Kidney capillary endothelial cell (primary cell): Measurements from ENCODE around the gene KIAA0232.
"Not testable (repeated sequence)": the region's sequence is repeated elsewhere in the genome, so short reads cannot be mapped to it uniquely, and the experiment has no call there.

Experiments used
- DNase-seq: peaks from one replicate; pipeline ENCODE4 v3.0.0-alpha.2; 2018; ENCODE audit warnings: low spot score

The KIAA0232 gene

GRCh38 chr4:6808259-6808658 lies 25.7 kb downstream of the KIAA0232 start:
- no peak for DNase-seq

- DNase-seq: no peak
Measured at GRCh38 chr4:6811165-6811564, 28.6 kb downstream of the KIAA0232 start.

- DNase-seq: no peak
Measured at GRCh38 chr4:6812766-6813165, 30.2 kb downstream of the KIAA0232 start.

- no peak for DNase-seq
Measured at GRCh38 chr4:6813725-6814124, 31.2 kb downstream of the KIAA0232 start.

- no peak for DNase-seq
Measured at GRCh38 chr4:6815029-6815836, 32.7 kb downstream of the KIAA0232 start.

GRCh38 chr4:6819295-6819694 lies 36.8 kb downstream of the KIAA0232 start:
- no peak for DNase-seq

GRCh38 chr4:6820695-6821094 lies 38.2 kb downstream of the KIAA0232 start:
- DNase-seq: no peak

GRCh38 chr4:6824071-6824470 lies 41.5 kb downstream of the KIAA0232 start:
- DNase-seq: no peak

- DNase-seq: no peak
Measured at GRCh38 chr4:6824772-6825402, 42.4 kb downstream of the KIAA0232 start.

GRCh38 chr4:6825403-6825802 lies 42.9 kb downstream of the KIAA0232 start:
- DNase-seq: no peak

- no peak for DNase-seq
Measured at GRCh38 chr4:6826781-6827508, 44.4 kb downstream of the KIAA0232 start.

- no peak for DNase-seq
Measured at GRCh38 chr4:6829086-6829485, 46.6 kb downstream of the KIAA0232 start.

GRCh38 chr4:6834867-6835266 lies 52.3 kb downstream of the KIAA0232 start:
- DNase-seq: no peak

GRCh38 chr4:6835616-6836015 lies 53.1 kb downstream of the KIAA0232 start:
- DNase-seq: not testable (repeated sequence)

- not testable (repeated sequence) for DNase-seq
Measured at GRCh38 chr4:6837106-6837505, 54.6 kb downstream of the KIAA0232 start.

GRCh38 chr4:6839579-6839978 lies 57.1 kb downstream of the KIAA0232 start:
- DNase-seq: no peak

- no peak for DNase-seq
Measured at GRCh38 chr4:6840062-6840976, 57.8 kb downstream of the KIAA0232 start.

GRCh38 chr4:6845027-6845426 lies 62.5 kb downstream of the KIAA0232 start:
- DNase-seq: no peak

GRCh38 chr4:6845574-6845973 lies 63.0 kb downstream of the KIAA0232 start:
- no peak for DNase-seq

GRCh38 chr4:6847178-6847577 lies 64.7 kb downstream of the KIAA0232 start:
- DNase-seq: no peak

GRCh38 chr4:6848717-6849305 lies 66.3 kb downstream of the KIAA0232 start:
- no peak for DNase-seq
